Stimulated activated CD4-positive, alpha-beta T cell treated with anti-CD3 and anti-CD28 coated beads, TNF-alpha, amount 100 ng/mL, for 1 hour (primary cell): ENCODE measurements around the gene GON4L.
"Not testable (repeated sequence)": the region's sequence is repeated elsewhere in the genome, so short reads cannot be mapped to it uniquely, and the experiment has no call there.

ENCODE experiments used
- DNase-seq, 3 donors: peaks; one replicate each; pipeline ENCODE4 v3.0.0-alpha.2; 2020; ENCODE audit warnings: low read depth in 3 of 3, low spot score in 1 of 3

The GON4L gene

DNA sequence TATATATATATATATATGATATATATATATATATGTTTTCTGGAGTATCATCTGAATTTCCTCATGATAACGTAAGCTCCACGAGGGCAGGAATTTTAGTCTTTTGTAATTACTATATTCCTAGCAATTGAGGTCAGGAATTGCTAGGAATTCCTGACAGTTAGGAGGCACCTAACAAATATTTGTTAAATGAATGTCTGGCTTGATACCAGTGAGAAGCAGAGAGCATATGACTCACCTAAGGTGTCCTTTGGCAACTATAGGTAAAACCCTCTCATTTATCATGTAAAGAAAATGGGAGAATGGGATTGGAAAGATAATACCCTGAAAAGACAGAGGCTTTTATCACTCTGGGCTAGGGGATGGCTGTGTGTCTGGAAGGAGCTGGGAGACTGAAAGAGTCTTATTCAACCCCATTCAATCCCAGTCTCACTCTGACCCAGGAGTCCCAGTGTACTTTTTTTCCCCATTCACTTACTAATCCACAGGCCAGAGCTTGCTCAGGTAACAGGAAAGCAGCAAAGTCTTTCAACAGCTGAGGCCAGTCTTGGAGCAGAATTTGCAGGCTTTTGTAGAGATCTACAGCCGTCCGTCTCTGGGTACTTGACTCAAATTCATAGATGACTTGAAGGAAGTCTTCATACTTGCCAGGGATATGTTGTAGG lies 96.9 kb downstream of the GON4L start:
- DNase-seq, result no peak

- not testable (repeated sequence) for DNase-seq
These were observed 98.0 kb downstream of the GON4L start for GRCh38 chr1:155759017-155759416.

DNA sequence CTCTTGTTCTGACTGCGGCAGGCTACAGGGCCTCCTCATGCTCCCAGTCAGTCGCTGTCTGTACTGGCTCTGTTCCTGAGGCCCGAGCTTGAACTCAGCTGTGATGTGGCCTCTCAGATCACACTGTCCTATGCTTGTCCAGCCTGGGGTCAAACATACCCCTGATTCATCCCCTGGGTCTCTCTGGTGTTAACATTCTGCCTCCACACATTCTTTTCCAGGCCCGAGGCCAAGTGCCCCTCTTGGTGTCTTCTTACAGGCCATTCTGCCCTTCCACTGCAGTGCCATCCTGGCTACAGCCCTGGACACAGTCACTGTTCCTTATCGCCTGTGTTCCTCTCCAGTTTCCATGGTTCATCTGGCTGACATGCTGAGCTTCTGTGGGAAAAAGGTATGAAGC lies 108.9 kb downstream of the GON4L start:
- DNase-seq, result not testable (repeated sequence)

- DNase-seq, result not testable (repeated sequence)
These were observed 109.4 kb downstream of the GON4L start for GRCh38 chr1:155747586-155747985.

DNA sequence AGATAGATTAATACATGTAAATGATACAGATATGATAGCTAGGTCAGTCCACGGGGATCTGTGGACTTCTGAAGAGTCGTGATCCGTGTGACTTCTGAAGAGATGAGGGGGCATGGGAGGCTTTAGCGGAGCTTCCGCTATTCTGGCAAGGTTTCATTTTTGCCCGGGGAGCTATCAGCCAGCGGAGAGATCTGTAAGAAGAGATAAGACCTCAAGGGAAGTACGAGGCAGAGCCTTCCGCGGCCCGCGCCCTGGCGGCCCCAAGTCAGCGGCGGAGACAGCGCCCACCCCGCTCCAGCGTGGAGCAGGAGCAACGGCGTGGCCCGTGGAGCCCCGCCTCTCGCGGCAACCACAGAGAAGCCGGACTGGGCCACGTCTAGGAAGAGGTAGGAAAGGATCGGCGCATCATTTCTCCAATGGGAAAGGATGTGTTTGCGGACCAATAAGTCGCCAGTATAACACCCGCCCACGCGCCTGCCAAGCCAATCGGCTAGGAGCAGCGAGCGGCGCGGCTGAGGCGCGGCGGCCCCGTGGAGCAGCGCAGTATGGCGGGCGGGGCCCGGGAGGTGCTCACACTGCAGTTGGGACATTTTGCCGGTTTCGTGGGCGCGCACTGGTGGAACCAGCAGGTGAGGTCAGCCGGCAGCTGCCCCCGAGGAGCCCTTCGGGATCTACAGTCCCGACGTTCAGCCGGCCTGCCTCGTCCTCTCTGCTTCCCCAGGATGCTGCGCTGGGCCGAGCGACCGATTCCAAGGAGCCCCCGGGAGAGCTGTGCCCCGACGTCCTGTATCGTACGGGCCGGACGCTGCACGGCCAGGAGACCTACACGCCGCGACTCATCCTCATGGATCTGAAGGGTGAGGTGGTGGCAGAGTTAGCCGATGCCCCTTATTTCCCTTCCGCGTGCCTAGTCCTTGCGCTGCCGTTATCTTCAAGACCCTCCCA lies 111.5 kb downstream of the GON4L start:
- DNase-seq, result peak; percentile 74 to 96 (median 74)

DNA sequence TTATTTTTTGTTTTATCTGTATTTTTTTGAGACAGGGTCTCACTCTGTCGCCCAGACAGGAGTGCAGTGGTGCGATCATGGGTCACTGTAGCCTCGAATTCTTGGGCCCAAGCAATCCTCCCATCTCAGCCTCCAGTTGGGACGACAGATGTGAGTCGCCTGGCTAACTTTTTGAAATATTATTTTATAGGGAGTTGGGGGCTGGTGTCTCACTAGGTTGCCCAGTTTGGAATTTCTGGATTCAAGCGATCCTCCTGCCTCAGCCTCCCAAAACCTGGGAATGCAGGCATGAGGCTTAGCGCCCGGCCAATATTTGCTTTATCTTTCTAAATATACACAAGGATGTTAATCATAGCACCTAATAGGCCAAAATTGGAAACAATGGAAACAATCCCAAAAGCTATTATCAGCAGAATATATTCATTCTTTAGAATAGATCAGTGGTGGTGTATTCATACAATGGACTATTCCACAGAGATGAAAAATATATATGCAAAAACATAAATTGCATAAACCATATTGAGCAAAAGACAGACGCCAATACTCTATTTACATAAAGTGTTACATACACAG lies 112.2 kb downstream of the GON4L start:
- DNase-seq, result no peak

DNA sequence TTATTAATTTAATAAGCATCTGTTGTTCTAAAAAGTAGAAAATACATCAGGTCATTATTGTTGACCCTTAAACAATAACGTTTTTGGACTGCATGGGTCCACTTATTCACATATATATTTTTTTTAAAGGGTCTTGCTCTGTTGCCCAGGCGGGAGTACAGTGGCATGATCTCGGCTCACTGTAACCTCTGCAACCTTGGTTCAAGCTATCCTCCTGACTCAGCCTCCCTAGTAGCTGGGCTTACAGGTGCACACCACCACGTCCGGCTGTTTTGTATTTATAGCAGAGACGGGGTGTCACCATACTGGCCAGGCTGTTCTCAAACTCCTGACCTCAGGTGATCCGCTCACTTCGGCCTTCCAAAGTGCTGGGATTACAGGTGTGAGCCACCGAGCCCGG lies 115.1 kb downstream of the GON4L start:
- no peak for DNase-seq

- no peak for DNase-seq
These were observed 116.0 kb downstream of the GON4L start for GRCh38 chr1:155740995-155741394.

DNA sequence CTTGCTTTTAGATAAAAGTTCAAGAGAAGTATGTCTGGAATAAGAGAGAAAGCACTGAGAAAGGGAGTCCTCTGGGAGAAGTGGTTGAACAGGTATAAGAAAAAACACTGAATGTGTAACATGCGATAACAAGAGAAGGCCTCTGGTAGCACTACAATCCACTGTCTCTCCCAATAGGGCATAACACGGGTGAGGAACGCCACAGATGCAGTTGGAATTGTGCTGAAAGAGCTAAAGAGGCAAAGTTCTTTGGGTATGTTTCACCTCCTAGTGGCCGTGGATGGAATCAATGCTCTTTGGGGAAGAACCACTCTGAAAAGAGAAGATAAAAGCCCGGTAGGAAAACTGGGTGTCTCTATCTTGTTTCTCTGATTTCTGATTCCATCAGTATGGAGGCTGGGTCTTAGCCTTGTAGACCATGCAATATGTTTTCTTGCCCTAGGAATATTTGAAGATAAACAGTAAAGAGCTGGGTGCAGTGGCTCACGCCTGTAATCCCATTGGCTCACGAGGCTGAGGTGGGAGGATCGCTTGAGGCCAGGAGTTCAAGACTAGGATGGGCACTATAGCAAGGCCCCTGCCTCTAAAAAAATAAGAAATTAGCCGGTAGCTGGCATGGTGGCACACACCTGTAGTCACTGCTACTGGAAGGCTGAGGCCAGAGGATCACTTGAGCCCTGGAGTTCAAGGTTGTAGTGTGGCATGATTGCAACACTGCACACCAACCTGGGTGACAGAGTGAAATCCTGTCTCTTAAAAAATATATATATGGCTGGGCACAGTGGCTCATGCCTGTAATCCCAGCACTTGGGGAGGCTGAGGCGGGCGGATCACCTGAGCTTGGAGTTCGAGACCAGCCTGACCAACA lies 127.7 kb downstream of the GON4L start:
- DNase-seq, result no peak

DNA sequence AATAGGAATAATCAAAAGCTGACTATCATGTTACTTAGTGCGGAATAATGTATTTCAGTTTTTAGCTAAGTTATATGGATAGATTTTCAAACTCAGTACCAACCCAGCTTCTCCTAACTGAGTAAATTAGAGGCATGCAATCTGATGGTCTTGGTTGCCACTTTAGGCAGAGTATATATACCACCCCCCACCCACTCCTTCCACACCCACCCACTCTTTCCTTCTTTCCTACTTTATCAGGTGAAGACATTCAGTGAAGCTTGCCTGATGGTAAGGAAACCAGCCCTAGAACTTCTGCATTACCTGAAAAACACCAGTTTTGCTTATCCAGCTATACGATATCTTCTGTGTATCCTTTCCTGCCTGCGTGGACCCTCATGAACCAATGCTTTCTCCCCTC lies 131.9 kb downstream of the GON4L start:
- no peak for DNase-seq

- DNase-seq, result no peak
These were observed 137.3 kb downstream of the GON4L start for GRCh38 chr1:155719703-155720102.

GRCh38 chr1:155718524-155719115 lies 138.4 kb downstream of the GON4L start:
- not testable (repeated sequence) for DNase-seq

DNA sequence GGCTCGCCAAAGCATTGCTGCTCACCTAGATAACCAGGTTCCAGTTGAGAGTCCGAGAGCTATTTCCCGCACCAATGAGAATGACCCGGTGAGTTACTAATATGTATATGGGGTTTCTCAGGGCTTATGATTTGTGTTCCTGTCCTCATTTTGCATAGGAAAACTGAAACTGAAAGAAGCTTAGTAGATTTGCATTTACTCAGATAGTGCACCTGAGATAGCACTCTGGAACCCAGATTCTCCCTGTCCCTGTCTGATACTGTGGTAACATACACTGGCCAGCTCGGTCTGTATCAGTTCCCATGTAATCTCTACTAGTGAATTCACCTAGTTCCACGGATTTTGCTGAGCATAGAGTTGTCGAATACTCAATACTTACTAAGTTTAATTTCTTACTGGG lies 140.0 kb downstream of the GON4L start:
- DNase-seq, result no peak

GRCh38 chr1:155715777-155716176 lies 141.2 kb downstream of the GON4L start:
- DNase-seq, result no peak

DNA sequence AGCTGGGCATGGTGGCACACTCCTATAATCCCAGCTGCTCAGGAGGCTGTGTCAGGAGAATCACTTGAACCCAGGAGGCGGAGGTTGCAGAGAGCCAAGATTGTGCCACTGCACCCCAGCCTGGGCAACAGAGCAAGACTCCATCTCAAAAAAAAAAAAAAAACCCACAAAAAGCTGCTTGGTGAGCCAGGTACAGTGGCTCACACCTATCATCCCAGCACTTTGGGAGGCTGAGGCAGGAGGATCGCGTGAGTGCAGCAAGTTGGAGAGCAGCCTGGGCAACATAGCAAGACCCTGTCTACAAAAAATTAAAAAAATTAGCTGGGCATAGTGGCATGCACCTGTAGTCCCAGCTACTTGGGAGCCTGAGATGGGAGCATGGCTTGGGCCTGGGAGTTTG lies 142.0 kb downstream of the GON4L start:
- not testable (repeated sequence) for DNase-seq

- no peak for DNase-seq
These were observed 143.9 kb downstream of the GON4L start for GRCh38 chr1:155713075-155713474.

DNA sequence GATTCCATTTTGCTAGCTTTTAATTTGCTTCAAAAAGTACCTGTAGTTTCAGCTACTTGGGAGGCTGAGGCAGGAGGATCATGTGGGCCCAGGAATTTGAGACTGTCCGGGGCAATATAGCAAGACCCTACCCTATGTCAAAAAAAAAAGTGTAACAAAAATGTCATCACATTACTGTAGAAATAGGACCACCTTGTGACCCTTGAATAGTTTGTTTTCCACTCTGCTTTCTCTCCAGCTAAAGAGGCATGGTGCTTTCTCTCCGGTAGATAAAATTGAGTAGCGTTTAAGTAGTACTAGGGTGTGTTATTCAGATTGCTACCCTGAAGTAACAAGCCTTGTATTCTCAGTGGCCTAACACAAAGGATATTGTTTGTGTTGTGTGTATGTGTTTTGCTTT lies 144.4 kb downstream of the GON4L start:
- DNase-seq, result not testable (repeated sequence)

DNA sequence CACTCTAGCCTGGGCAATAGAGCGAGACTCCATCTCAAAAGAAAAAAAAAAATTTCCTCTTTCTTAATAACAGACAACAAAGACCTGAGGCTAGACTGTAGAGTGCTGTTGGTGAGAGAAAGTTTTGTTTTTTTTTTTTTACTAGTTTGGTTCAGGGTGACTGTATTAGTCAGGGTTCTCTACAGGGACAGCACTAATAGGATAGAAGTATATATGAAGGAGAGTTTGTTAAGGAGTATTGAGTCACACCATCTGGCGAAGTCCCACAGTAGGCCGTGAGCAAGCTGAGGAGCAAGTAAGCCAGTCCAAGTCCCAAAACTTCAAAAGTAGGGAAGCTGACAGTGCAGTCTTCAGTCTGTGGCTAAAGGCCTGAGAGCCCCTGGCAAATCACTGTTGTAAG lies 145.6 kb downstream of the GON4L start:
- DNase-seq, result not testable (repeated sequence)

- DNase-seq, result no peak
These were observed 147.6 kb downstream of the GON4L start for GRCh38 chr1:155709391-155709790.

DNA sequence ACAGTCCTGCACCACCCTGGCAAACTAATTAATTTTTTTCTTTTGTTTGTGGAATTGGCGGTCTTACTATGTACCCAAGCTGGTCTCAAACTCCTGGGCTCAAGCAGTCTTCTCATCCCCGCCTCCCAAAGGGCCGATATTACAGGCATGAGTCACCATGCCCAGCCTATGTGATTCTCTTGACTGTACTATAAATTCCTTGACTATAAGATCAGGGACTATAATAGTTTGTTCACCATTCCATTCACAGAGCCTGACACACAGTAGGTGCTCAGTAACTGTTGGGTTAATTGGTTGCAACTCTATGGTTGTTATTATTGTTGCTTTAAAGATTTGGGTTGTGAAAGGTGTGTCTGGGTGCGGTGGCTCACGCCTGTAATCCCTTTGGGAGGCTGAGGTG lies 150.9 kb downstream of the GON4L start:
- no peak for DNase-seq

GRCh38 chr1:155704414-155704813 lies 152.6 kb downstream of the GON4L start:
- DNase-seq, result not testable (repeated sequence)
